AG04450 (cell line): Measurements from ENCODE around the gene CYB561D1. TPM values are rescaled to one million over a fixed set of nuclear protein-coding genes. Genes with fewer than 3 reads are reported as not detected.

ENCODE experiments used
- CTCF ChIA-PET: fragments of 300-600, 350-600 bp; formaldehyde crosslinking; extraction: SDS; loops from one replicate; lab custom pipeline; 2022; ENCODE audit warnings: antibody characterized with exemption, inconsistent platforms; lab: Charles Lee
- POLR2A ChIA-PET: fragments of 350-600 bp; formaldehyde crosslinking; extraction: SDS; loops from one replicate; lab custom pipeline; 2021; ENCODE audit warnings: antibody characterized with exemption, inconsistent platforms; lab: Yijun Ruan, JAX
- DNase-seq: peaks from one replicate; pipeline ENCODE4 v3.0.0-alpha.2; 2011; ENCODE audit warnings: low read depth, low spot score
- H3K27ac ChIP-seq: one replicate; pipeline ENCODE4 v1.5.1; 2012; ENCODE audit warnings: low read depth, low read length, control low read depth
- H3K27me3 ChIP-seq: one replicate; pipeline ENCODE4 v1.6.0; 2012; ENCODE audit warnings: low read length; ENCODE audit not compliant: control insufficient read depth, insufficient read depth
- H3K4me3 ChIP-seq: 2 replicates; pipeline ENCODE4 v1.5.1; 2011; ENCODE audit warnings: mild to moderate bottlenecking, low read depth, low read length, control low read depth
- H3K9me3 ChIP-seq: 2 replicates; pipeline ENCODE4 v1.5.1; 2012; ENCODE audit warnings: low read length; ENCODE audit not compliant: control insufficient read depth, insufficient read depth
- polyA plus RNA-seq: library from polyadenylated mRNA; depleted of rRNA; stranded (reverse); fragments of >200 nt; gene quantifications from 2 replicates; pipeline ENCODE4 v1.2.3, GENCODE V29; 2011
- TF ChIP-seq, protein P1 (sequence below): IDR thresholded peaks from 2 replicates; pipeline ENCODE4 v1.5.1; 2011; ENCODE audit warnings: low read depth, low read length, control low read depth, inconsistent platforms

CYB561D1 gene
- polyA plus RNA-seq, 1 experiment: 5.4 TPM

DNA sequence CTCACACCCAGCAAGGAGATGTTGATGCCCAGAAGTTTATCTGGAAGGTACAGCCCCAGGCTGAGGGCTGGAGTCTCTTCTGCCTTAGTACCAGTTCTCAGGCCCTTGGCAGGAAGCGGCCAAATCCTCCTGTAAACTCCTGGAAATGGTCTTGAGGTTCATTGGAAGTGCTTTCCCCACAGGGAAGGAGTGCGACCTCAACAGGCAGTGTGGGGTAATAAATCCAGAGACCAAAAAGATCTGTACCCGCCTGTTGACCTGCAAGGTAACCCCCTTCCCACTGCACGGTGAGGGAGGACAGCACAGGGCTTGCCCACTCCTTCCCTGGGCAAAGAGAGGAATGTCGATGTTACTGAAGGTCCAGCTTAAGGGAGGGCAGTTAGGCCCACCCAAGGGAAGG lies 5.7 kb upstream of the CYB561D1 start:
- POLR2A ChIA-PET: no interaction called here
- CTCF ChIA-PET: interaction anchor here (1.1 to 37.0 kb wide), 2 partner anchors 11 to 46 kb away, joined by 4 to 1351 read pairs; partner anchors contain the start of gene GPR61
- DNase-seq: no peak

DNA sequence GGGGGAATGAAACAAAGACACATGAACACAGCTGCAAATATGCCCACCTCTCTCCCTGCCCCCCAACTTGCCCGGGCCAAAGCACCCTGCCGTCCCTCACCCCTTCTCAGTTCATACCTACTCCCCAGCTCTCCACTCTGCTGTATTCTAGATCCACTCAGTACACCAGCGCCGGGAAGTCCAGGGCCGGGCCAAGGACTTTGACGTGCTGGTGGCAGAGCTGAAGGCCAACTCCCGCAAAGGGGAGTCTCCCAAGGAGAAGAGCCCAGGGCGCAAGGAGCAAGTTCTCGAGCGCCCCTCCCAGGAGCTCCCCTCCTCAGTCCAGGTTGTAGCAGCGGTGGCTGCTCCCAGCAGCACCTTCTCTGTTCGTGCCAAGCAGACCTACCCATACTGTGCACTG lies 5.2 kb upstream of the CYB561D1 start:
- DNase-seq: no peak
- POLR2A ChIA-PET: no interaction called here
- Histone ChIP-seq H3K27ac (no peak overlapping the region), H3K27me3 (no peaks in the 10 kb centered on the region), H3K9me3 (no peaks in the 10 kb centered on the region; the same call in 1 of the 2 replicates), H3K4me3 (no peak overlapping the region)
- TF ChIP-seq, protein P1, sequence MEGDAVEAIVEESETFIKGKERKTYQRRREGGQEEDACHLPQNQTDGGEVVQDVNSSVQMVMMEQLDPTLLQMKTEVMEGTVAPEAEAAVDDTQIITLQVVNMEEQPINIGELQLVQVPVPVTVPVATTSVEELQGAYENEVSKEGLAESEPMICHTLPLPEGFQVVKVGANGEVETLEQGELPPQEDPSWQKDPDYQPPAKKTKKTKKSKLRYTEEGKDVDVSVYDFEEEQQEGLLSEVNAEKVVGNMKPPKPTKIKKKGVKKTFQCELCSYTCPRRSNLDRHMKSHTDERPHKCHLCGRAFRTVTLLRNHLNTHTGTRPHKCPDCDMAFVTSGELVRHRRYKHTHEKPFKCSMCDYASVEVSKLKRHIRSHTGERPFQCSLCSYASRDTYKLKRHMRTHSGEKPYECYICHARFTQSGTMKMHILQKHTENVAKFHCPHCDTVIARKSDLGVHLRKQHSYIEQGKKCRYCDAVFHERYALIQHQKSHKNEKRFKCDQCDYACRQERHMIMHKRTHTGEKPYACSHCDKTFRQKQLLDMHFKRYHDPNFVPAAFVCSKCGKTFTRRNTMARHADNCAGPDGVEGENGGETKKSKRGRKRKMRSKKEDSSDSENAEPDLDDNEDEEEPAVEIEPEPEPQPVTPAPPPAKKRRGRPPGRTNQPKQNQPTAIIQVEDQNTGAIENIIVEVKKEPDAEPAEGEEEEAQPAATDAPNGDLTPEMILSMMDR: no peak
- CTCF ChIA-PET: interaction anchor here (1.1 to 37.0 kb wide), 2 partner anchors 10 to 46 kb away, joined by 4 to 1351 read pairs; partner anchors contain the start of gene GPR61

More for the DNA sequence above, 5.7 kb upstream of the CYB561D1 start:
- H3K27ac ChIP-seq: no peak overlapping the region
- TF ChIP-seq, protein P1: 0 out of 2 replicates have a peak, but pooled peaks have one; percentile 5
- no peaks in the 10 kb centered on the region; the same call in 1 of the 2 replicates for H3K9me3 ChIP-seq
- H3K27me3 ChIP-seq: no peaks in the 10 kb centered on the region
- no peak overlapping the region for H3K4me3 ChIP-seq

DNA sequence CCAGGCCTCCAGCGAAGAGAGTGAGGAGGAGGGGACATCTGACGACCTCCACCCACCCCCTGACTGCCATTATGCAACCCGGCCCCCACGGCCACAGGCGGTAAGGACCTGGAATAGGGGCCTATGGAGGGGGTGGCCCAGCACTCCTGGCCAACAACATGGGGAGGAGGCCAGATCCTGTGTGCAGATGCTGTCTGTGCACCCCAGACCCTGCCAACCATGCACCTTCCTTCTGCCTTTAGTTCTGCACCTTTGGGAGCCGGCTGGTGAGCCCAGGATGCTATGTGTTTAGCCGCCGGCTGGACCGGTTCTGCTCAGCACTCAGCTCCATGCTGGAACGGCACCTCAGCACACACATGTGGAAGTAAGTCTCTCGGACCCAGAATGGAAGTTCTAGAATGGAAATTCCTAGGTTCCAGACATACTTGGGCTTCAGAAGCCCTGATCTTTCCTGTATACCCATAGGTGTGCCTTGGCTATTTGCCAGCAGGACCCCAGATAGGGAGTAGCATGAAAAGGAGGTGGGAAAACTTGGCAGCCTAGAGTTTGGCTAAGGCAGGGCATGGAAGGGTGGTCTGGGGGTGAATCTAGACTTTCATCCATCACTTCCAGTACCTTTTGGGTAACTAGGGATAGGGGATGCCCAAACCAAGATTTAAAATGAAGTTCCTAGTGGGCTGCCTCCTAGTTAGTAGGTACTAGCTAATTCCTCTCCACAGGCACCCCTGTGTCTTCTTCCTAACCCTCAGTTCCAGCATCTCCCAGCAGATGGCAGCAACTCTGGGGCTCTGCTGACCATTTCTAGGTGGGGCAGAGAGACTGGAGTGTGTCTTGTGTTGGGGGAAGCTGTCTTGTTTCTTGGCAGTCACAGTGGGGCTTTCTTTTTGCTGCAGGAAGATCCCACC lies 3.6 kb upstream of the CYB561D1 start:
- ChIA-PET CTCF (interaction anchor here (0.5 to 37.0 kb wide), 31 partner anchors 8 to 745 kb away, joined by 3 to 1351 read pairs (median 5); partner anchors contain the start of genes AMIGO1, GPR61 and PSMA5), POLR2A (interaction anchor here (1.1 to 1.4 kb wide), 2 partner anchors 39 to 43 kb away, joined by 4 to 9 read pairs; no protein-coding TSS in a partner anchor)
- no peak overlapping the region for H3K4me3 ChIP-seq
- no peak for DNase-seq
- TF ChIP-seq, protein P1: peak; percentile 93
- no peaks in the 10 kb centered on the region for H3K27me3 ChIP-seq
- no peaks in the 10 kb centered on the region; the same call in 1 of the 2 replicates for H3K9me3 ChIP-seq
- H3K27ac ChIP-seq: no peak overlapping the region

DNA sequence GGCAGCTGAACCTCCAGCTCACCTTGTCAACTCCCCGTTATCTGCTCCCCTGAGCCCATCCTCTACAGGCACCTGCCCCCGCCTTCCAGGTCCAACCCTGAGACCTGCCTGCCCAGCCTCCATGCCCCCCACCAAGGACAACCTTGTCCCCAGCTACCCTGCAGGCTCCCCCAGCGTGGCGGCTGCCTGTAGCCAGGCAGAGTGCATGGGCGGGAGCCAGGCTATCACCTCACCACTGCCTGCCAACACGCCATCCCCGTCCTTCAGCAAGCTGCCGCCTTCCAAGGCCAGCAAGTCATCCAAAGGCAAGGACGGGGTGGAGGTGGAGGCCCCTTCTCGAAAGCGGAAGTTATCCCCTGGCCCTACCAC lies 3.0 kb upstream of the CYB561D1 start:
- no peak for DNase-seq
- H3K4me3 ChIP-seq: no peak overlapping the region
- H3K27me3 ChIP-seq: no peaks in the 10 kb centered on the region
- H3K9me3 ChIP-seq: no peaks in the 10 kb centered on the region; the same call in 1 of the 2 replicates
- ChIA-PET CTCF (interaction anchor here (0.7 to 37.0 kb wide), 24 partner anchors 8 to 290 kb away, joined by 3 to 1351 read pairs (median 6); partner anchors contain the start of genes AMIGO1, GPR61 and PSMA5), POLR2A (interaction anchor here (1.1 to 1.4 kb wide), 2 partner anchors 39 to 42 kb away, joined by 4 to 9 read pairs; no protein-coding TSS in a partner anchor)
- H3K27ac ChIP-seq: no peak overlapping the region
- TF ChIP-seq, protein P1: no peak
